Stimulated activated CD8-positive, alpha-beta memory T cell treated with anti-CD3 and anti-CD28 coated beads, Interleukin-2, amount 100 ng/mL, for 48 hours (primary cell): ENCODE data around the gene RNF8.

Source experiments
- DNase-seq, 2 donors: peaks; one replicate each; pipeline ENCODE4 v3.0.0-alpha.2; 2020; ENCODE audit warnings: low read depth in 2 of 2

The RNF8 gene

GRCh38 chr6:37359039-37359438 lies 5.3 kb downstream of the RNF8 start:
- DNase-seq, result no peak

- DNase-seq, result no peak
These were observed 8.5 kb downstream of the RNF8 start for GRCh38 chr6:37362101-37362828.

DNA sequence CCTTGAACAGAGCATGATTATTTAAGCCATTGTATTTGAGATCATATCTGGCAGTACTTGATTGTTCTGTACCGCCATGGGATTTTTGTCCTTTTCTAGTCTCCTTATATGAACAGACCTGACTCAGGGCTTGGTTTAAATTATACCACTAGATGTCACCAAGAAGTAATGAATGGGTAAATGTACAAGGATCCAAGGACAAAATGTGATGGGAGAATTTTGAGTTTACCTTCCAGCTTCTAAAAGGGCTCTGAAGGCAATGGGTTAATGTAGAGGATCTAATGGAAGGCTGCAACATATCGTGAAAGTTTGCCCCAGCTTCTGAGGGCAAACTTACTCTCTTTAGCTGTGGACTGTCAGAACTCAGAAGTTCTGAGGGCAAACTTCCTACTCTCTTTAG lies 12.0 kb downstream of the RNF8 start:
- no peak for DNase-seq

DNA sequence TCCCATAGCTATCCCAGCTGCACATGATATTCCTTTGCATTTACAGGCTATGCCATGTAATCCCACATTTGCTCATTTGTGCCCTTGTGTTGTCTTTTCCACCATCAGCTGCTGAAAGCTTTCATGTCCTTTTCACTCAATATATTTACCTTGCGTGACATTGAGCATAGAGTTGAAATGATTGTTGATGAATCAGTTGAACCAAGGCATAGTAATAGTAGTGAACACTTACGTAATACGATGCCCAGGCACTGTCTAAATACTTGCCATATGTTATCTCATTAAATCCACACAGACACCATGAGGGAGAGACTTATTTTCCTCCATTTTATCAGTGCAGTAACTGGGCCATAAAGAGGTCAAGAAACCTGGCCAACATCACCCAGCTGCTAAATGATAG lies 13.1 kb downstream of the RNF8 start:
- no peak for DNase-seq

- DNase-seq, result no peak
These were observed 15.2 kb downstream of the RNF8 start for GRCh38 chr6:37368961-37369320.

DNA sequence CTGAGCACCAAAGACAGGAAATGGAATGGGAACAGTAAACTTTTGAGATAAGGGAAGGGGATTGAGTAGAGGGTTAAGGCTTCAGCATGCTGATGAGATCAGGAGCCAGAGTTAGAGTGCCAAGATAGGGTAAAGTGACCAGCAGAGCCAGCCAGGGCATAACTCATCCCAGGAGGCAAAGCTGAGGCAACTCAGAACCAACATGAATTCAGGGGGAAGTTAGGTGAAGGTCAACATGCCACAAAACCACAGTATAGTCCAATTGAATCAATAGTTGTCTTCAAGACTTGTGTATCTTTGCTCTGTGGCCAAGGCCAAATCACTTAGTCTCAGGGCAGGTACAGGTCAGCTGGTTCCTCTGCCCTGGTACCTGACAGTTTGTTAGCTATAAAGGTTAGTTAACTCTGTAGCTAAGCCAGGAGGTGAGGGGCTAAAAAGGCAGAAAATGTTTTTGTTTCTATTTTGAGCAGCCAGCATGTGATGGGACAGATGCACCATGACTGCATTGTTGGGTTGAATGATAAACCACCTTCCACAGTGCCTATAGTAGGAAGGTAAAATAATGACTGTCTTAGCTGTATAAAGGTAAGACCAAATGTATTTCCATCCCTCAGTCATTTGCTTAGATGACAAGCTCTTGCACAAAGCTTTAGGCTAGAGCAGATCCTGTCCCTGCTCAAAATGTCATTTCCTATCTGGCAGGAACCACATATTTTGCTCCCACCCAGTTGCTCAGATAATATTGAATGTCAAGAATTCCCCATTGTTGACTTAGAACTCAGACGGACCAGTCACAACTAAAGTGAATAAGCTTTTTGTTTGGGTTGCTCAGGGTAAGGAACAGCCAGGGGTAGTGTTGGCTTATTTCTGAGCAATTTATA lies 15.8 kb downstream of the RNF8 start:
- DNase-seq, result no peak

DNA sequence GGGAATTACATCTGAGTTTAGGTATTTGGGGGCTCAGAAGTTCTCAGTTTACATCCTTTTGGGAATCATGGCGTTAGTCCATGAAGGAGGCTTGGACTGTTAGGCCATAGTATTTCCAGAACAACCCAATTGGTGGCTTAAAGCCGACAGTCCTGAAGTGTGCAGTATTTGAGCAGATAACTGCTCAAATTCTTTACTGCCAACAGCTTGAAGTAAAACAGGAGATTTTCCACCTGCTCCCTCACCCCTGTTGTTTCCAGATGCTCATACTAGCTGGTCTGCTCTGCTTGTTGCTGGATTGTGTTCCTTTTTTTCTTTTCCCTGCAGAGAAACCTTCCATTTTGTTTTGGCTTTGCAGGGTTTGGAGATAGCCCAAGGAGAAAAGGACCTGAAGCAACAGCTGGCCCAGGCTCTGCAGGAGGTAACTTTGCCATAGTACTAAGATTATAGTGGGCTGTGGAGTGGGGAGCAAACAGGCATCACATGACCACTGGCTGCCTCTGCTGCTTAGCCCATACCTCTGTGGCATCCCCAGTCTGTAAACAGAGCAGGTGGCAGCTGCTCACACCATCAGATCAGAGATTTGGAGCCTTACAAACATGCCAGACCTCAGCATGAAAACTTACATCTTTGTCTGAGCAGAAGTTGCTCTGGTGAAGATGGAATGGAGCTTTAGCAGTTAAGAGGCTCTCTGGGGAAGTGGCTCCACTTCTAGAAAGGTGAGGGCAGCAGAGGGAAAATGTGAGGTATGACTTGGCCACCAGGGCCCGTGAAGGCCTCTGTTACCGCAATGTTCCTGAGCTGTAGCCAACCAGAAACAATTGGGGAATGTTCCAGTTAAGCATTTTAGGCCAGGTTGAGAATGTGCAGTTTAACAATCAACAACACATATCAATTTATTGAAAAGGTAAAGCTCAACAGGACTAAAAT lies 17.6 kb downstream of the RNF8 start:
- DNase-seq, result no peak

GRCh38 chr6:37372116-37372515 lies 18.3 kb downstream of the RNF8 start:
- no peak for DNase-seq

DNA sequence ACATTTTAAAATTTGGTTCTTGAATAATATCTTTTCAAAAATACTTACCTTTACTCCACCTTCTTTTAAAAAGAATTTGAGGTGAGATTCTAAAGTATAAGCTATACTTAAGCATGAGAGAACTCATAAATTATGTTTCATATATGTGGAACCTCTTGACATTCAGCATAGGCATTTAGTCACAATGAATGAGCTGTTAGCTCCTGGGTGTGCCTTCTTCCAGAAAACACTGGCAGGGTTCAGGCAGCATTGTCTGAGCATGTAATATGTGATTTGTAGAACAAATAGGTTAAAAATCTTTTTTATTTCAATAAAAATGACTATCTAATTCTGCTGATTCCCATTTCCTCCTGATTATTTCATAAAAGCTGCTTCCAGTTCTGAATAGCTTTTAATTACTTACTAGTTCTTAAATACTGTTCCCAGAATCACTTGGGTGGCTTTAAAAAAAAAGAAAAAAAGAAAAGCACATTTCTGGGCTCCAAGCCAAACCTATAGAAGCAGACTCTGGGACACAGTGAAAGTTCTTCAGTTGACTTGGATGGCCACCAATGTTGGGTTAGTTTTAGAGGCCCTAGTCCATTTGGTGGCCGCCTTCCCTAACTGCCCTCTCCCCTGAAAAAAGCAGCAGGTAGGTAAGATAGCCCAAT lies 20.2 kb downstream of the RNF8 start:
- no peak for DNase-seq

DNA sequence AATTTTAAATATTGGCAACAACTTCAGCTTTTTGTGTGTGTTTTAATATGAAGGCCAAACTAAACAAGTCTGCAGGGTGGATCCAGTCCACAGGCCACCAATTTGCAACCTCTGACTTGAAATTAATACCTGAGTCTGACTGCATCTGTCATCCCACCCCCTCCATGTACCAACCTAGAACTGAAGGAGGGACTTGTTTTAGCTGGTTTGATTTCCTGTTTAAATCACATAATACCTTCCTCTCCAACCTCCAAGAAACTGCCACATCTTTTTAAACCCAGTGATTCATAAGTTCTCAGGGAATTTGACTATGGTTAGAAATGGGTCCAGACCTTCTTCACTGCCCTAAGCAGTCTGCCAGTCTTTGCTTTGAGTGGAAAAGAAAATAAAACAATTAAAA lies 21.6 kb downstream of the RNF8 start:
- no peak for DNase-seq

GRCh38 chr6:37376078-37376743 lies 22.4 kb downstream of the RNF8 start:
- DNase-seq, result no peak

DNA sequence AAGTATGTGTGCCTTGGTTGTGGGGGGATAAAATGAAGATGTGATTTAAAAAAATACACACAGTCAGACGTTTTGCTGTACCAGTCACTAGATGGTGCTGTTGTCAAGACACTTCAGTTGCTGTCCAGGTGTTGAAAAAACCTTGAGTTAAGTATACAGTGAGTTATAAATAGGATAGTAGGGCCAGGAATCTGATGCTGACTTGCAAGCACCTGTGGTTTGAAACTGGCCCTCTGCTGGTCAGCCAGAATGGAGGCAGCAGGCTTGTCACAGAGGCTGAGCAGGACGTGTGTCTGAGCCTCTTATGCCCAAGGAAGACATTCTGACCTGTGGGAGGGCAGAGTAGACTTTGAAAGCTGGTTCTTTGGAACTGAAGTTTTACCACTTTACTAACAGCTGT lies 27.8 kb downstream of the RNF8 start:
- DNase-seq, result no peak

DNA sequence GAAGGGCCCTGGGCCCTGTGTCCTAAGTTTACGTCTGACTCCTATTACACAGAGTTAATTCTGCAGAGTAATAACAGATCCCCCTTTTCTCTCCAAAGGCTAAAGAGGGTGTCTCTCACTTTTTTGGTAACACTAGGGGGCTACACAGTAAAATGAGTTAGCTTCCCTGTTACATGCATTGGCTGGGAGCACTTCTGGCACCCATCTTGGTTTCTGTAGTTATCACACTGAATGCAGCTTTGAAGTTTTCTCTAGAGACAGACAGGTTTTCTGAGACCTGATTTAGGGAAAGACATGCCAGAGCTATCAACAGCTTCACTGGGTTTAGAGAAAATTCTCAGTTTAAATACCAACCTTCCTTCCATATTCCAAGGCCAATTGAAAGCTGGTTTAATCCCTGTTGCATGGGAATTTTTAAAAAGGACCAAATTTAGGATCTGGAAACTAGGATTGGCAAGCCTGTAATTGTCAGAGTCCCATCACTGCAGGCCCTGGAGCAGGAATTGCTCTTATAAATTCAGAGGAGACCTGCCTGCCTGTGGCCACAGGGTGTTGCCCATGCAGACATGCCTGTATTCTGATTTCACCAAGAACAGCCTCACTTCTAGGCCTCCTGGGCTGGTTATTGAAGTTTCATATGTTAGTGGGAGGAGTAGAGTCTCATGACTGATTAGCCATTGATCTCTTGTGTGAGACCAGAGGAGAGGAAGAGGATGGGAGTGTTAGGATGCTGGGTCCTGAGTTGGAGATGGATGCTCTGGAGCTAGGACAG lies 29.4 kb downstream of the RNF8 start:
- no peak for DNase-seq

DNA sequence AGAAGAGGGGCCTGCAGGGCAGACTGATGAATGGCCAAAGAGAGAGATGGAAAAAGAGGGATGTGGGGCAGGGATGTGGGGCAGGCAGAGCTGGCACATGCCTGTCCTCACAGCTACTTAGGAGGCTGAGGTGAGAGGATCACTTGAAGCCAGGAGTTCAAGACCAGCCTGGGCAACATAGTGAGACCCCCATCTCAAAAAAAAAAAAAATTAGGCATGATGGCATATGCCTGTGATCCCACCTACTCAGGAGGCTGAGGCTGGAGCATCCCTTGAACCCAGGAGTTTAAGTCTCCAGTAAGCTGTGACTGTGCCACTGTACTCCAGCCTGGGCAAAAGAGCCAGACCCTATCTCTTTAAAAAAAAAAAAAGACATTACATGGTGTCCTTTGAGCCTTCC lies 34.8 kb downstream of the RNF8 start:
- no peak for DNase-seq

GRCh38 chr6:37389857-37390256 lies 36.1 kb downstream of the RNF8 start:
- no peak for DNase-seq

DNA sequence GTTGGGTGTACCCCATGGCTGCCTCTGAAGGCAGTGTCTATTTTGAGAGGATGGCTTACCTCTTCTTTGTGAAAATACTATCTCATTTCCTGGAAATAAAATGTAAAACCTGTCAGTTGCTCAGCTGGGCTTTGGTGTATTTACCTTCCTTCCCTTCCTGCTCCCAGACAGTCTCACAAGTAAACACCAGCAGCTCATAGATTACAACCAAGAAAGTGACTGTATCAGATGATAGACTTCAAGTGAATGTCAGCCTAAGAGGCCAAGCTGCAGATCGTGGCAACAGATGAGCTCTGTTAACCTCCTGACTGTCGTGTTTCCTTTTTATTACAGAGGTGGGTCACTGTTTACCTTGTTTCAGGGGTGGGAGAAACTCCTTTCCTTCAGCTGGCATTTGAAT lies 37.3 kb downstream of the RNF8 start:
- no peak for DNase-seq

GRCh38 chr6:37392821-37393220 lies 39.0 kb downstream of the RNF8 start:
- DNase-seq, result no peak

DNA sequence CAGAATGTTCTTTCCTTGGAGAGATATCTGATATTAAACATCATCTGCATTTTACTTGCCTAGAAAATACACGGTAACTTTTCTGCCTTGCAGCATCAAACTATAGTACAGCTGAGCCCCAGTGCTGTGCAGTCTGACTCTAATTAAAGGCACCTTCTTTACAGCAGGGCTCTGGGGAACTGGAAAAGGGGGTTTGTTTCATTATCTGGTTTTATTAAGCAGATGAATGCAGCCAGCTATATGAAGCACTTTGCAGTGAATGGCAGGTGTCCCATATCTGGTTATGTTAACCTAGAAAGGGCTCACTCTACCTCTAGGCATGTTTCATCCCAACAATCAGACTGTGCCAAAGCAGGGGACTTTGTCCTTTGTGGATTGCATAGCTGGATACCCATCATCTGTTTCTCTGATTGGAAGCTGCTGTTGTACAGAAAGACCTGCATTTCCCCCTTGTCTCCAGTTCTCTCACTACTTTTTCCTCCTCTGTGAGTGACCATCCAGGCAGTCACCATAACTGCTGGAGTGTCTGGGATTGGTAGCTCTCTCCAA lies 39.7 kb downstream of the RNF8 start:
- no peak for DNase-seq

DNA sequence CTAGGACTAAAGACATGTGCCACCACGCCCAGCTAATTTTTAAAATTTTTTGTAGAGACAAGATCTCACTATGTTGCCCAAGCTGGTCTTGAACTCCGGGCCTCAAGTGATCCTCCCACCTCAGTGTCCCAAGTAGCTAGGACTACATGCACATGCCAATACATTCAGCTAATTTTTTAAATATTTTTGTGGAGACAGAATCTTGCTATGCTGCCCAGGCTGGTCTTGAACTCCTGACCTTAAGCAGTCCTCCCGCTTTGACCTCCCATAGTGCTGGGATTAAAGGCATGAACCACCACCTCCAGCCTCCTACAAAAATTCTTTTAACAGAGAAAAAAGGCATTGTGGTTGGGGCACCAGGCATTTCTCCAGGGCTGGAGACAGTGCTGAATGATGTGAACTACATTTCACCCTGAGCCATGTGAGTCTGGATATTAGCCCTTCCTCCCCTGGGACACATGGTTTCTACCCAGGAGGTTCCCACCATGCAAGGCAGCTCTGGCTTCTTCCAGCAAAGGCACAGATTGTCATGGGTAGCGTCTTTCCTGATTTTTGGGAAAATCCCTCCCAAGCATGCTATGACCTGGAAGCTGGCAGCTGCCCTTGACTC lies 42.9 kb downstream of the RNF8 start:
- DNase-seq, result no peak

GRCh38 chr6:37399131-37399530 lies 45.3 kb downstream of the RNF8 start:
- DNase-seq, result no peak
